ENCODE data around the gene CD151.

GRCh38 chr11:827897-828192, 4.9 kb upstream of the CD151 start, which contains the start of gene CRACR2B:
- TF ChIP-seq POLR2AphosphoS5 (IDR thresholded peaks at IDR 0.05; ENCODE audit: borderline replicate concordance, low read depth, low read length) = no peak
- TF ChIP-seq EZH2 (IDR thresholded peaks at IDR 0.05) = no peak

Data from SK-N-MC (cell line).